Inflammatory macrophage (primary cell): Measurements from ENCODE around the gene MTMR8.

Experiments used
- DNase-seq, 2 donors: peaks; one replicate each; pipeline ENCODE4 v3.0.0-alpha.2; 2020 to 2022

Gene MTMR8

GRCh38 chrX:64291123-64291522 is 104.1 kb downstream of the MTMR8 start:
- DNase-seq = no peak

- DNase-seq = no peak
Observed at GRCh38 chrX:64265265-64265664, 130.0 kb downstream of the MTMR8 start.

- no peak for DNase-seq
Observed at GRCh38 chrX:64230123-64230970, 164.9 kb downstream of the MTMR8 start, which contains the start of gene ASB12. TSS of gene ASB12 (minus strand) at chrX:64230607. CDS start at chrX:64225650, 4,957 bp downstream.

- no peak for DNase-seq
Observed at GRCh38 chrX:64229154-64229553, 166.1 kb downstream of the MTMR8 start.
